GM12801 (cell line): ENCODE data around the gene RIMKLB.

Experiments used
- CTCF ChIP-seq: IDR thresholded peaks from one replicate; pipeline ENCODE4 v1.5.1; 2011; ENCODE audit warnings: control low read depth; ENCODE audit not compliant: insufficient read length; ENCODE audit errors: extremely low read depth

RIMKLB gene

GRCh38 chr12:8692573-8692972 is 5.2 kb upstream of the RIMKLB start:
- no peak for TF ChIP-seq CTCF

- no peak for TF ChIP-seq CTCF
Measured at GRCh38 chr12:8695116-8695515, 2.7 kb upstream of the RIMKLB start.

- no peak for TF ChIP-seq CTCF
Measured at GRCh38 chr12:8696442-8697090, 1.2 kb upstream of the RIMKLB start.

- TF ChIP-seq CTCF = no peak
Measured at GRCh38 chr12:8697120-8697475, 693 bp upstream of the RIMKLB start.

- TF ChIP-seq CTCF = no peak
Measured at GRCh38 chr12:8698132-8698851, 501 bp downstream of the RIMKLB start.

- no peak for TF ChIP-seq CTCF
Measured at GRCh38 chr12:8698879-8699278, 1.1 kb downstream of the RIMKLB start.

- no peak for TF ChIP-seq CTCF
Measured at GRCh38 chr12:8699714-8700113, 1.9 kb downstream of the RIMKLB start.
